Measurements from ENCODE around the gene ATF7IP2. TPM values are rescaled to one million over a fixed set of nuclear protein-coding genes. Genes with fewer than 3 reads are reported as not detected.
A peak's percentile ranks its signal among the peaks of the same experiment; 100 is the strongest.

The ATF7IP2 gene
- total and polyA plus RNA-seq, 2 of the 13 experiments (the other 11 are each of a cell fraction or from before 2014, with no cell fraction given): 117 to 217 TPM

- TF ChIP-seq STAT6 (CRISPR knock-in tag; IDR thresholded peaks at IDR 0.05; ENCODE audit: borderline replicate concordance): 0 out of 2 replicates have a peak, but pooled peaks have one; percentile 15
- no peak for TF ChIP-seq ZNF572 (CRISPR knock-in tag; IDR thresholded peaks at IDR 0.05)
- no peak for TF ChIP-seq MAFG (CRISPR knock-in tag; IDR thresholded peaks at IDR 0.05)
- TF ChIP-seq HOXD1 (CRISPR knock-in tag; IDR thresholded peaks at IDR 0.05): peak; percentile 73
- TF ChIP-seq ZKSCAN5 (CRISPR knock-in tag; IDR thresholded peaks at IDR 0.05): no peak
- no peak; the same call in 1 of the 2 replicates for TF ChIP-seq ATF6 (CRISPR knock-in tag; conservative IDR thresholded peaks at IDR 0.05)
- TF ChIP-seq ZBTB42 (CRISPR knock-in tag; IDR thresholded peaks at IDR 0.05): 0 out of 2 replicates have a peak, but pooled peaks have one; percentile 52
- peak; percentile 81 for TF ChIP-seq FOSL2 (CRISPR knock-in tag; IDR thresholded peaks at IDR 0.05)
- TF ChIP-seq ZNF253 (CRISPR knock-in tag; IDR thresholded peaks at IDR 0.05; ENCODE audit: borderline replicate concordance): no peak
- TF ChIP-seq RAD21 (CRISPR knock-in tag; IDR thresholded peaks at IDR 0.05): no peak
- peak; percentile 82 for TF ChIP-seq ZNF605 (CRISPR knock-in tag; IDR thresholded peaks at IDR 0.05)
- 0 out of 2 replicates have a peak, but pooled peaks have one; percentile 30 for TF ChIP-seq ZNF276 (CRISPR knock-in tag; IDR thresholded peaks at IDR 0.05; ENCODE audit: low read depth)
- TF ChIP-seq SAFB2 (CRISPR knock-in tag; IDR thresholded peaks at IDR 0.05; ENCODE audit: borderline replicate concordance, low read depth): no peak
- TF ChIP-seq ZNF609 (CRISPR knock-in tag; IDR thresholded peaks at IDR 0.05; ENCODE audit: borderline replicate concordance): peak; percentile 53; the same call in 1 of the 2 replicates
- TF ChIP-seq ZNF101 (CRISPR knock-in tag; IDR thresholded peaks at IDR 0.05; ENCODE audit: borderline replicate concordance, low read depth): no peak
Observed at GRCh38 chr16:10519929-10520868, 134.3 kb downstream of the ATF7IP2 start (continued).
